SK-N-SH (cell line): Measurements from ENCODE around the gene GOLGA3. TPM values are rescaled to one million over a fixed set of nuclear protein-coding genes. Genes with fewer than 3 reads are reported as not detected.

ENCODE experiments used
- CTCF ChIA-PET: fragments of 300-600, 350-600 bp; formaldehyde crosslinking; extraction: SDS; loops from one replicate; lab custom pipeline; 2021; lab: Yijun Ruan, JAX
- POLR2A ChIA-PET: fragments of 350-600 bp; sonication (Branson Sonifier 250); formaldehyde crosslinking; extraction: SDS; loops from one replicate; lab custom pipeline; 2020; ENCODE audit warnings: antibody characterized with exemption, inconsistent platforms; lab: Yijun Ruan, JAX
- DNase-seq: peaks from one replicate; pipeline ENCODE4 v3.0.0; 2012
- H2AFZ ChIP-seq: fragments of 200-600 bp; sonication (generic); 2 replicates; pipeline ENCODE4 v1.8.1; 2016; ENCODE audit warnings: antibody characterized with exemption, mild to moderate bottlenecking, low read depth
- H3F3A ChIP-seq: fragments of 200-600 bp; sonication (generic); replicated peaks from 2 replicates; pipeline ENCODE3; 2016; ENCODE audit warnings: antibody characterized with exemption, mild to moderate bottlenecking; ENCODE audit not compliant: insufficient read depth
- H3K27ac ChIP-seq, 2 experiments: fragments of 200-500 bp in 1 of 2; fragments of 200-600 bp in 1 of 2; sonication (Bioruptor generic) in 1 of 2; sonication (generic), shearing (Covaris generic) in 1 of 2; 2 replicates each; pipeline versions ENCODE4 v1.5.1 to v1.6.1; 2014 to 2016; ENCODE audit warnings: low read depth in 2 of 2, inconsistent platforms in 1 of 2, low read length in 1 of 2, mild to moderate bottlenecking in 1 of 2, mixed read lengths in 1 of 2
- H3K27me3 ChIP-seq: fragments of 200-600 bp; sonication (generic), shearing (Covaris generic); 2 replicates; pipeline ENCODE4 v1.6.1; 2016; ENCODE audit warnings: mixed run types; ENCODE audit not compliant: insufficient read depth
- H3K36me3 ChIP-seq, 2 experiments: fragments of 200-500 bp in 1 of 2; fragments of 200-600 bp in 1 of 2; sonication (Bioruptor generic) in 1 of 2; sonication (generic) in 1 of 2; replicated peaks in 1 of 2; 2 replicates each; pipeline versions ENCODE3 to v1.5.1; 2014 to 2016; ENCODE audit warnings: low read length in 1 of 2, mild to moderate bottlenecking in 1 of 2; ENCODE audit not compliant: insufficient read depth in 2 of 2, control insufficient read depth in 1 of 2
- H3K4me1 ChIP-seq, 2 experiments: fragments of 200-500 bp in 1 of 2; fragments of 200-600 bp in 1 of 2; sonication (Bioruptor generic) in 1 of 2; sonication (generic), shearing (Covaris generic) in 1 of 2; 2 replicates each; pipeline versions ENCODE4 v1.5.1 to v1.6.1; 2014 to 2016; ENCODE audit warnings: low read depth in 1 of 2, low read length in 1 of 2, mixed run types in 1 of 2; ENCODE audit not compliant: insufficient read depth in 2 of 2, control insufficient read depth in 1 of 2
- H3K4me2 ChIP-seq: fragments of 200-600 bp; sonication (generic), shearing (Covaris generic); 2 replicates; pipeline ENCODE4 v1.6.1; 2017; ENCODE audit warnings: mixed run types
- H3K4me3 ChIP-seq, 2 experiments: fragments of 200-500 bp in 1 of 2; fragments of 200-600 bp in 1 of 2; sonication (Bioruptor generic) in 1 of 2; sonication (generic), shearing (Covaris generic) in 1 of 2; 2 replicates each; pipeline versions ENCODE4 v1.5.1 to v1.8.1; 2014 to 2016; ENCODE audit warnings: low read depth in 2 of 2, inconsistent platforms in 1 of 2, low read length in 1 of 2, mild to moderate bottlenecking in 1 of 2, mixed read lengths in 1 of 2, moderate library complexity in 1 of 2
- H3K79me2 ChIP-seq: fragments of 200-600 bp; sonication (generic); 2 replicates; pipeline ENCODE4 v1.8.1; 2017; ENCODE audit warnings: mild to moderate bottlenecking; ENCODE audit not compliant: insufficient read depth
- H3K9ac ChIP-seq: fragments of 200-600 bp; sonication (generic); 2 replicates; pipeline ENCODE4 v1.6.1; 2017; ENCODE audit warnings: mixed run types
- H3K9me2 ChIP-seq: fragments of 200-600 bp; sonication (generic); 2 replicates; pipeline ENCODE4 v1.6.1; 2017; ENCODE audit warnings: mixed run types
- H3K9me3 ChIP-seq: fragments of 200-600 bp; sonication (generic); 2 replicates; pipeline ENCODE4 v1.6.1; 2017; ENCODE audit warnings: mixed run types, mild to moderate bottlenecking, moderate library complexity
- H4K20me1 ChIP-seq: fragments of 200-600 bp; sonication (generic); 2 replicates; pipeline ENCODE4 v1.6.1; 2017; ENCODE audit warnings: mild to moderate bottlenecking, mixed run types; ENCODE audit not compliant: insufficient read depth
- CHD2 ChIP-seq: fragments of 150-350 bp; IDR thresholded peaks from 2 replicates; pipeline ENCODE4 v1.6.1; 2018; ENCODE audit warnings: low read length; ENCODE audit not compliant: partially characterized antibody
- ELF1 ChIP-seq: IDR thresholded peaks from 2 replicates; pipeline ENCODE4 v1.4.0; 2012
- EP300 ChIP-seq, 2 experiments: IDR thresholded peaks; 2 replicates each; pipeline versions ENCODE4 v1.4.0 to v1.6.1; 2012; ENCODE audit warnings: borderline replicate concordance in 1 of 2, low read depth in 1 of 2, low read length in 1 of 2
- FOXJ3 ChIP-seq: sonication (generic); formaldehyde crosslinking; IDR thresholded peaks from 2 replicates; pipeline ENCODE4 v1.5.1; 2020; ENCODE audit warnings: mild to moderate bottlenecking, missing genetic modification reagents
- GABPA ChIP-seq: IDR thresholded peaks from 2 replicates; pipeline ENCODE4 v1.4.0; 2012; ENCODE audit warnings: low read depth, mild to moderate bottlenecking
- GATA2 ChIP-seq: sonication (generic); formaldehyde crosslinking; IDR thresholded peaks from 2 replicates; pipeline ENCODE4 v1.5.0; 2020; ENCODE audit warnings: mild to moderate bottlenecking, missing genetic modification reagents
- IRF3 ChIP-seq: fragments of 150-350 bp; IDR thresholded peaks from 2 replicates; pipeline ENCODE4 v1.6.1; 2016; ENCODE audit warnings: mild to moderate bottlenecking, low read depth, low read length
- JUND ChIP-seq: IDR thresholded peaks from 2 replicates; pipeline ENCODE4 v1.4.0; 2012
- MAX ChIP-seq: IDR thresholded peaks from 2 replicates; pipeline ENCODE4 v1.4.0; 2012; ENCODE audit warnings: low read depth
- MEF2A ChIP-seq: IDR thresholded peaks from 2 replicates; pipeline ENCODE4 v1.4.0; 2012; ENCODE audit warnings: low read depth, borderline replicate concordance
- MXI1 ChIP-seq: IDR thresholded peaks from 2 replicates; pipeline ENCODE4 v1.6.1; 2012; ENCODE audit warnings: mild to moderate bottlenecking, low read depth, low read length, improper control_type of control experiment
- NFIC ChIP-seq: IDR thresholded peaks from 2 replicates; pipeline ENCODE4 v1.4.0; 2012; ENCODE audit warnings: borderline replicate concordance
- POLR2AphosphoS5 ChIP-seq: IDR thresholded peaks from 2 replicates; pipeline ENCODE4 v1.6.1; 2012; ENCODE audit warnings: low read depth, low read length
- RAD21 ChIP-seq: IDR thresholded peaks from 2 replicates; pipeline ENCODE4 v1.6.1; 2012; ENCODE audit warnings: mild to moderate bottlenecking, low read length
- RCOR1 ChIP-seq: fragments of 150-350 bp; IDR thresholded peaks from 2 replicates; pipeline ENCODE4 v1.6.1; 2017; ENCODE audit warnings: antibody characterized with exemption, low read length
- REST ChIP-seq: IDR thresholded peaks from 2 replicates; pipeline ENCODE4 v1.6.1; 2012; ENCODE audit warnings: mild to moderate bottlenecking, low read depth, low read length, moderate library complexity
- RFX5 ChIP-seq: IDR thresholded peaks from 2 replicates; pipeline ENCODE4 v1.6.1; 2012; ENCODE audit warnings: mild to moderate bottlenecking, improper control_type of control experiment, low read length
- SIN3A ChIP-seq: IDR thresholded peaks from 2 replicates; pipeline ENCODE4 v1.6.1; 2012; ENCODE audit warnings: low read depth, mild to moderate bottlenecking, low read length, moderate library complexity, borderline replicate concordance
- SMC3 ChIP-seq: IDR thresholded peaks from 2 replicates; pipeline ENCODE4 v1.6.1; 2012; ENCODE audit warnings: low read depth, low read length, improper control_type of control experiment
- TCF12 ChIP-seq: IDR thresholded peaks from 2 replicates; pipeline ENCODE4 v1.4.0; 2012
- TEAD4 ChIP-seq: IDR thresholded peaks from 2 replicates; pipeline ENCODE4 v1.4.0; 2012; ENCODE audit warnings: mild to moderate bottlenecking, borderline replicate concordance; ENCODE audit not compliant: insufficient read depth
- USF1 ChIP-seq: IDR thresholded peaks from 2 replicates; pipeline ENCODE4 v1.4.0; 2012; ENCODE audit warnings: low read depth, borderline replicate concordance
- WGBS: methylation state at CpG from one replicate; pipeline ENCODE4 v1.1.6; 2017; ENCODE audit warnings: low lambda C conversion rate; 5-methylcytosine and 5-hydroxymethylcytosine counted together
- polyA plus RNA-seq, 3 experiments: library from polyadenylated mRNA; depleted of rRNA; stranded (reverse); fragments of >200 nt; gene quantifications; 2 replicates each; pipeline ENCODE4 v1.2.3, GENCODE V29; 2012

Gene GOLGA3
- polyA plus RNA-seq, 1 of the 3 experiments (the other 2 are of a cell fraction): 16.9 TPM

- H3K9me3 ChIP-seq: no peaks in the 10 kb centered on the region
- no peak overlapping the region for H3K4me2 ChIP-seq
- CTCF ChIA-PET: no interaction called here
- peaks cover 28% of the 10 kb centered on the region for H4K20me1 ChIP-seq
- H3K27me3 ChIP-seq: no peaks in the 10 kb centered on the region
- no peak overlapping the region for H3K4me3 ChIP-seq
- H3F3A ChIP-seq: peaks cover 25% of the 10 kb centered on the region
- H2AFZ ChIP-seq: no peak overlapping the region
- peaks cover 53 to 72% of the 10 kb centered on the region in 2 experiments for H3K36me3 ChIP-seq
- H3K9ac ChIP-seq: no peak overlapping the region
- no peak for DNase-seq
- TF ChIP-seq IRF3 (no peak), USF1 (no peak), REST (no peak), MXI1 (no peak), POLR2AphosphoS5 (no peak), NFIC (no peak), SMC3 (no peak)
- peaks cover 30% of the 10 kb centered on the region; the same call in 1 of the 2 replicates for H3K79me2 ChIP-seq
- H3K4me1 ChIP-seq: no peaks in the 10 kb centered on the region
- H3K27ac ChIP-seq: peak overlapping the region in 1 of 2 experiments; percentile 35; a peak in 2 of 4 replicates
- POLR2A ChIA-PET: no interaction called here
- no peaks in the 10 kb centered on the region for H3K9me2 ChIP-seq
- WGBS: 92% methylated on average over 28 of the region's 30 CpGs
Observed at GRCh38 chr12:132723015-132723763, 105.5 kb downstream of the GOLGA3 start.

GRCh38 chr12:132720606-132721345 is 107.9 kb downstream of the GOLGA3 start:
- CTCF ChIA-PET: no interaction called here

More at GRCh38 chr12:132720606-132721345, 107.9 kb downstream of the GOLGA3 start:
- Histone ChIP-seq H3K27ac (no peak overlapping the region), H3K4me2 (no peak overlapping the region), H3K4me1 (no peaks in the 10 kb centered on the region), H4K20me1 (peaks cover 28% of the 10 kb centered on the region), H3K9ac (no peak overlapping the region), H3K27me3 (no peaks in the 10 kb centered on the region), H3K4me3 (no peak overlapping the region), H3K36me3 (peaks cover 39 to 62% of the 10 kb centered on the region in 2 experiments), H2AFZ (no peak overlapping the region), H3K9me3 (no peaks in the 10 kb centered on the region)
- 93% methylated on average over 24 of the region's 25 CpGs for WGBS
- POLR2A ChIA-PET: interaction anchor here (1.0 kb wide), 1 partner anchor 10 kb away, joined by 5 read pairs; the partner anchor contains the start of gene PGAM5
- TF ChIP-seq MEF2A (no peak), GABPA (no peak), TCF12 (no peak), ELF1 (no peak), SIN3A (no peak), TEAD4 (no peak), CHD2 (no peak), JUND (no peak), EP300 (IDR thresholded peaks at IDR 0.05; ENCODE audit: borderline replicate concordance in 1 of 2, low read depth in 1 of 2, low read length in 1 of 2) (no peak), RAD21 (no peak), MAX (no peak), FOXJ3 (CRISPR knock-in tag) (no peak), GATA2 (CRISPR knock-in tag) (no peak), RFX5 (no peak), RCOR1 (no peak), POLR2AphosphoS5 (no peak)
- TF ChIP-seq, all 33 proteins: peak for 0
- Histone ChIP-seq H3K79me2 (peaks cover 22% of the 10 kb centered on the region; the same call in 1 of the 2 replicates), H3F3A (peaks cover 28% of the 10 kb centered on the region), H3K9me2 (no peaks in the 10 kb centered on the region)
- no peak for DNase-seq
